ENCODE measurements around the gene PPFIA3. TPM values are rescaled to one million over a fixed set of nuclear protein-coding genes. Genes with fewer than 3 reads are reported as not detected.
"Not testable (repeated sequence)": the region's sequence is repeated elsewhere in the genome, so short reads cannot be mapped to it uniquely, and the experiment has no call there.

The PPFIA3 gene
- total and polyA plus RNA-seq, 10 donors = 3.6 to 17.2 (median 6.3) TPM

DNA sequence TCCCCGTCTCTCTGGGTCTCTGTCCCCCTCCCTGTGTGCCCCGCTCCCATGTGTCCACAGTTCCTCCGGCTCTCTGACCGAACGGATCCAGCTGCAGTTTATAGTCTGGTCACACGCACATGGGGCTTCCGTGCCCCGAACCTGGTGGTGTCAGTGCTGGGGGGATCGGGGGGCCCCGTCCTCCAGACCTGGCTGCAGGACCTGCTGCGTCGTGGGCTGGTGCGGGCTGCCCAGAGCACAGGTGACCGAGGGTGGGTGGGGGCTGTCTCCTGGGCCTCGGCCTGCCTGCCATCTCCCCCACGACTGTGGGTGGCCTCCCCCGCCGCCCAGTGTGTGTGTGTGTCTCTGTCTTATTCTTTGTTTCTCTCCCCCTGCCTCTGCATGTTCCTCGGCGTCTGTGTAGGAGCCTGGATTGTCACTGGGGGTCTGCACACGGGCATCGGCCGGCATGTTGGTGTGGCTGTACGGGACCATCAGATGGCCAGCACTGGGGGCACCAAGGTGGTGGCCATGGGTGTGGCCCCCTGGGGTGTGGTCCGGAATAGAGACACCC, 48.6 kb downstream of the PPFIA3 start:
- H3K27me3 ChIP-seq (replicated peaks in 1 of 7) = peaks cover 0 to 14% (median 0%) of the 10 kb centered on the region in 7 donors
- H3K36me3 ChIP-seq = peaks cover 0 to 46% (median 8%) of the 10 kb centered on the region in 6 donors
- intact Hi-C loops (cut with DNase I; ENCODE audit: low total_unique reads) = no loop called here
- WGBS, 5 donors = 84 to 97% (median 89%) methylated on average over 16 to 25 of the region's 25 CpGs
- TF ChIP-seq POLR2A (IDR thresholded peaks at IDR 0.05) (no peak), POLR2AphosphoS5 (IDR thresholded peaks at IDR 0.05) (no peak)
- TF ChIP-seq, protein P1, sequence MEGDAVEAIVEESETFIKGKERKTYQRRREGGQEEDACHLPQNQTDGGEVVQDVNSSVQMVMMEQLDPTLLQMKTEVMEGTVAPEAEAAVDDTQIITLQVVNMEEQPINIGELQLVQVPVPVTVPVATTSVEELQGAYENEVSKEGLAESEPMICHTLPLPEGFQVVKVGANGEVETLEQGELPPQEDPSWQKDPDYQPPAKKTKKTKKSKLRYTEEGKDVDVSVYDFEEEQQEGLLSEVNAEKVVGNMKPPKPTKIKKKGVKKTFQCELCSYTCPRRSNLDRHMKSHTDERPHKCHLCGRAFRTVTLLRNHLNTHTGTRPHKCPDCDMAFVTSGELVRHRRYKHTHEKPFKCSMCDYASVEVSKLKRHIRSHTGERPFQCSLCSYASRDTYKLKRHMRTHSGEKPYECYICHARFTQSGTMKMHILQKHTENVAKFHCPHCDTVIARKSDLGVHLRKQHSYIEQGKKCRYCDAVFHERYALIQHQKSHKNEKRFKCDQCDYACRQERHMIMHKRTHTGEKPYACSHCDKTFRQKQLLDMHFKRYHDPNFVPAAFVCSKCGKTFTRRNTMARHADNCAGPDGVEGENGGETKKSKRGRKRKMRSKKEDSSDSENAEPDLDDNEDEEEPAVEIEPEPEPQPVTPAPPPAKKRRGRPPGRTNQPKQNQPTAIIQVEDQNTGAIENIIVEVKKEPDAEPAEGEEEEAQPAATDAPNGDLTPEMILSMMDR (IDR thresholded peaks at IDR 0.05 in 8 of 11, conservative IDR thresholded peaks at IDR 0.05 in 3 of 11) = no peak
- no peak for DNase-seq
- H3K9me3 ChIP-seq = no peaks in the 10 kb centered on the region
- no peaks in the 10 kb centered on the region for H3K4me1 ChIP-seq
- no peak overlapping the region for H3K27ac ChIP-seq
- no peak overlapping the region for H3K4me3 ChIP-seq

DNA sequence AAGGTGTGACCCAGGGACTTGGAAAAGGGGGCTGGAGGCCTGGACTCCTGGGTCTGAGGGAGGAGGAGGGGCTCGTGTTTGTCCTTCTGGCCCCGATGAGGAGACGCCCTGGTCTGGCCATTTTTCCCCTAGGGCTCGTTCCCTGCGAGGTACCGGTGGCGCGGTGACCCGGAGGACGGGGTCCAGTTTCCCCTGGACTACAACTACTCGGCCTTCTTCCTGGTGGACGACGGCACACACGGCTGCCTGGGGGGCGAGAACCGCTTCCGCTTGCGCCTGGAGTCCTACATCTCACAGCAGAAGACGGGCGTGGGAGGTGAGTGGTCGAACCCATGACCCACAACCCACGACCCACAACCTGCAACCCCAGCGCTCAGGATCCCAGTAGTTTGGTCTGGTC, 49.1 kb downstream of the PPFIA3 start:
- Histone ChIP-seq H3K4me1 (no peaks in the 10 kb centered on the region), H3K9me3 (no peaks in the 10 kb centered on the region), H3K4me3 (no peak overlapping the region), H3K27me3 (replicated peaks in 1 of 7) (peaks cover 0 to 18% (median 0%) of the 10 kb centered on the region in 7 donors), H3K36me3 (peaks cover 0 to 51% (median 9%) of the 10 kb centered on the region in 6 donors), H3K27ac (no peak overlapping the region)
- WGBS, 5 donors = 77 to 94% (median 91%) methylated on average over 8 to 23 of the region's 23 CpGs
- TF ChIP-seq POLR2AphosphoS5 (IDR thresholded peaks at IDR 0.05) (no peak), POLR2A (IDR thresholded peaks at IDR 0.05) (no peak)
- TF ChIP-seq, protein P1 (IDR thresholded peaks at IDR 0.05 in 8 of 11, conservative IDR thresholded peaks at IDR 0.05 in 3 of 11) = no peak
- intact Hi-C loops (cut with DNase I; ENCODE audit: low total_unique reads) = no loop called here
- no peak for DNase-seq

DNA sequence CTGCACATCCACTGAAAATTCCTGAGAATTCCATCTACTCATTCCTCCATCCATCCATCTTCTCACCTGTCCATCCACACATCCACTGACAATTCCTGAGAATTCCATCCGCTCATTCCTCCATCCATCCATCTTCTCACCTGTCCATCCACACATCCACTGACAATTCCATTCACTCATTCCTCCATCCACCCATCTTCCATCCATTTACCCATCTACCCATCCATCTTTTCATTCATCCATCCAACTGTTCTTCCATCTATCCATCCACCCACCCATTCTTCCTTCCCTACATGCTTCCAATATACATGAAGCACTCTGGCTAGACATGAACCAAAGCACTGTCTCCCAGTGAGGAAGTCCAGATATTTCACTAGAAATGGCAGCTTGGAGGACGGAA, 53.9 kb downstream of the PPFIA3 start:
- H3K27me3 ChIP-seq (replicated peaks in 1 of 7) = peaks cover 0 to 12% (median 0%) of the 10 kb centered on the region in 7 donors
- H3K9me3 ChIP-seq = no peaks in the 10 kb centered on the region
- intact Hi-C loops (cut with DNase I; ENCODE audit: low total_unique reads) = no loop called here
- 87 to 95% (median 92%) methylated on average over 2 of the region's 2 CpGs for WGBS, 5 donors
- TF ChIP-seq, protein P1 (IDR thresholded peaks at IDR 0.05 in 8 of 11, conservative IDR thresholded peaks at IDR 0.05 in 3 of 11) = no peak
- TF ChIP-seq POLR2AphosphoS5 (IDR thresholded peaks at IDR 0.05) (no peak), POLR2A (IDR thresholded peaks at IDR 0.05) (no peak)
- no peak overlapping the region for H3K4me3 ChIP-seq
- DNase-seq = no peak
- H3K4me1 ChIP-seq = no peaks in the 10 kb centered on the region
- no peak overlapping the region for H3K27ac ChIP-seq
- peaks cover 0 to 54% (median 12%) of the 10 kb centered on the region in 6 donors for H3K36me3 ChIP-seq

DNA sequence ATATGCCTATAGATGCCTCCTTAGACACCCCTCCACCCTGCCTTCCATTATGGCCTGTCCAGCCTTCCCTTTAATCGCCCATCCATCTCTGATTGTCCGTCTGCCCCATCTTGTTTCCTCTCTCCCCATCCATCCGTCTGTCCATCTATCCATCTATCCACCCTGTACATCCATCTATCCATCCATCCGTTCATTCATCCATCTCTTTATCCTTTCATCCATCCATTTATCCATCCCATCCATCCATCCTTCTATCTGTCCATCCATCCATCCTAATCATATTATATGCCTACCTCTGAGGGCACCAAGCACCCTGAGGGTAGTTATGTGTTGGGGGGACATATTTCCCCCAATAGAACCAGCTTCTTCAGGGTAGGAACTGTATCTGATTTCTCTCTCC, 61.3 kb downstream of the PPFIA3 start:
- no peaks in the 10 kb centered on the region for H3K27me3 ChIP-seq (replicated peaks in 1 of 7)
- H3K9me3 ChIP-seq = peaks cover 0 to 33% (median 27%) of the 10 kb centered on the region in 8 donors
- peaks cover 0 to 16% (median 3%) of the 10 kb centered on the region in 6 donors for H3K36me3 ChIP-seq
- no peak for TF ChIP-seq POLR2AphosphoS5 (IDR thresholded peaks at IDR 0.05)
- TF ChIP-seq POLR2A (IDR thresholded peaks at IDR 0.05) = no peak
- TF ChIP-seq, protein P1 (IDR thresholded peaks at IDR 0.05 in 8 of 11, conservative IDR thresholded peaks at IDR 0.05 in 3 of 11) = no peak
- no peak overlapping the region for H3K27ac ChIP-seq
- H3K4me3 ChIP-seq = no peak overlapping the region
- 86 to 99% (median 92%) methylated on average over 4 of the region's 4 CpGs for WGBS, 5 donors
- no peak for DNase-seq
- H3K4me1 ChIP-seq = no peaks in the 10 kb centered on the region
- intact Hi-C loops (cut with DNase I; ENCODE audit: low total_unique reads) = no loop called here

DNA sequence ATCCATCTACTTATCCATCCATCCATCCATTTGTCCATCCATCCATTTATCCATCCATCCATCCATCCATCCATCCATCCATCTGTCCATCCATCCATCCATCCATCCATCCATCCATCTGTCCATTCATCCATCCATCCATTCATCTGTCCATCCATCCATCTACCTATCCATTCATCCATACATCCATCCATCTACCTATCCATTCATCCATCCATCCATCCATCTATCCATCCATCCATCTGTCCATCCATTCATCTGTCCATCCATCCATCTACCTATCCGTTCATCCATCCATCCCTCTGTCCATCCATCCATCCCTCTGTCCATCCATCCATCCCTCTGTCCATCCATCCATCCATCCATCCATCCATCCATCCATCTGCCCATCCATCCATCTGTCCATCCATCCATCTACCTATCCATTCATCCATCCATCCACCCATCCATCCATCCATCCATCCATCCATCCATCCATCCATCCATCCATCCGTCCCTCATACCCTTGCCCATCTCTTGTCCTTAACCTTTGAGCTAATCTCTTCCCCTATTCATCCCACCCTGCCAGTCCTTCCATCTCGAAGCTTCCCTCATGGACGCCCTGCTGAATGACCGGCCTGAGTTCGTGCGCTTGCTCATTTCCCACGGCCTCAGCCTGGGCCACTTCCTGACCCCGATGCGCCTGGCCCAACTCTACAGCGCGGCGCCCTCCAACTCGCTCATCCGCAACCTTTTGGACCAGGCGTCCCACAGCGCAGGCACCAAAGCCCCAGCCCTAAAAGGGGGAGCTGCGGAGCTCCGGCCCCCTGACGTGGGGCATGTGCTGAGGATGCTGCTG, 62.9 kb downstream of the PPFIA3 start:
- Histone ChIP-seq H3K36me3 (peaks cover 0 to 16% (median 3%) of the 10 kb centered on the region in 6 donors), H3K9me3 (peaks cover 0 to 38% (median 27%) of the 10 kb centered on the region in 8 donors)
- H3K4me1 ChIP-seq; H3K4me3 ChIP-seq; intact Hi-C loops (cut with DNase I; ENCODE audit: low total_unique reads); H3K27me3 ChIP-seq (replicated peaks in 1 of 7); DNase-seq; H3K27ac ChIP-seq: not testable (repeated sequence)
- WGBS, 5 donors = 87 to 91% (median 89%) methylated on average over 20 of the region's 20 CpGs

Measured in spleen (tissue), 11 donors.